ENCODE data around the gene BNC2. TPM values are rescaled to one million over a fixed set of nuclear protein-coding genes. Genes with fewer than 3 reads are reported as not detected.

The BNC2 gene
- total RNA-seq, 1 donor = 53.9 TPM

GRCh38 chr9:16675131-16675530 lies 195.3 kb downstream of the BNC2 start:
- H3K4me1 ChIP-seq (ENCODE audit: insufficient read depth, low read length) = peaks cover 33% of the 10 kb centered on the region

GRCh38 chr9:16673171-16673570 lies 197.3 kb downstream of the BNC2 start:
- Histone ChIP-seq H3K4me1 (ENCODE audit: insufficient read depth, low read length) (peaks cover 46% of the 10 kb centered on the region), H3K9me3 (ENCODE audit: low read depth, low read length) (no peaks in the 10 kb centered on the region), H3K27me3 (ENCODE audit: insufficient read depth, low read length) (no peaks in the 10 kb centered on the region), H3K4me2 (ENCODE audit: insufficient read depth, low read length) (no peak overlapping the region), H4K20me1 (ENCODE audit: insufficient read depth, low read length) (no peaks in the 10 kb centered on the region), H3K27ac (ENCODE audit: low read depth, low read length) (no peak overlapping the region), H3K36me3 (ENCODE audit: insufficient read depth, low read length) (no peaks in the 10 kb centered on the region), H3K79me2 (ENCODE audit: insufficient read depth, low read length) (peaks cover 63% of the 10 kb centered on the region), H3K4me3 (ENCODE audit: insufficient read depth, low read length) (no peak overlapping the region), H2AFZ (ENCODE audit: low read length) (no peak overlapping the region)
- no peak for DNase-seq (ENCODE audit: insufficient read length, low spot score, missing footprints)
- no peak for TF ChIP-seq CTCF (IDR thresholded peaks at IDR 0.05; ENCODE audit: extremely low read depth, low read depth, low read length)

More at GRCh38 chr9:16675131-16675530, 195.3 kb downstream of the BNC2 start:
- peaks cover 55% of the 10 kb centered on the region for H3K79me2 ChIP-seq (ENCODE audit: insufficient read depth, low read length)
- no peaks in the 10 kb centered on the region for H4K20me1 ChIP-seq (ENCODE audit: insufficient read depth, low read length)
- no peak overlapping the region for H3K4me2 ChIP-seq (ENCODE audit: insufficient read depth, low read length)
- no peak for DNase-seq (ENCODE audit: insufficient read length, low spot score, missing footprints)
- no peak for TF ChIP-seq CTCF (IDR thresholded peaks at IDR 0.05; ENCODE audit: extremely low read depth, low read depth, low read length)
- no peaks in the 10 kb centered on the region for H3K9me3 ChIP-seq (ENCODE audit: low read depth, low read length)
- H3K4me3 ChIP-seq (ENCODE audit: insufficient read depth, low read length) = no peak overlapping the region
- H3K27me3 ChIP-seq (ENCODE audit: insufficient read depth, low read length) = no peaks in the 10 kb centered on the region
- no peak overlapping the region for H2AFZ ChIP-seq (ENCODE audit: low read length)
- no peaks in the 10 kb centered on the region for H3K36me3 ChIP-seq (ENCODE audit: insufficient read depth, low read length)
- no peak overlapping the region for H3K27ac ChIP-seq (ENCODE audit: low read depth, low read length)

GRCh38 chr9:16672501-16672900 lies 198.0 kb downstream of the BNC2 start:
- DNase-seq (ENCODE audit: insufficient read length, low spot score, missing footprints) = no peak
- Histone ChIP-seq H3K4me2 (ENCODE audit: insufficient read depth, low read length) (no peak overlapping the region), H3K4me3 (ENCODE audit: insufficient read depth, low read length) (no peak overlapping the region), H3K27me3 (ENCODE audit: insufficient read depth, low read length) (no peaks in the 10 kb centered on the region), H3K36me3 (ENCODE audit: insufficient read depth, low read length) (no peaks in the 10 kb centered on the region), H3K79me2 (ENCODE audit: insufficient read depth, low read length) (peaks cover 68% of the 10 kb centered on the region), H4K20me1 (ENCODE audit: insufficient read depth, low read length) (no peaks in the 10 kb centered on the region), H3K4me1 (ENCODE audit: insufficient read depth, low read length) (peaks cover 46% of the 10 kb centered on the region), H3K9me3 (ENCODE audit: low read depth, low read length) (no peaks in the 10 kb centered on the region), H3K27ac (ENCODE audit: low read depth, low read length) (peak overlapping the region; percentile 86), H2AFZ (ENCODE audit: low read length) (no peak overlapping the region)
- no peak for TF ChIP-seq CTCF (IDR thresholded peaks at IDR 0.05; ENCODE audit: extremely low read depth, low read depth, low read length)

- no peak overlapping the region for H2AFZ ChIP-seq (ENCODE audit: low read length)
- no peaks in the 10 kb centered on the region for H3K36me3 ChIP-seq (ENCODE audit: insufficient read depth, low read length)
- peak; percentile 84 for DNase-seq (ENCODE audit: insufficient read length, low spot score, missing footprints)
- peak overlapping the region; percentile 86 for H3K27ac ChIP-seq (ENCODE audit: low read depth, low read length)
- no peaks in the 10 kb centered on the region for H3K9me3 ChIP-seq (ENCODE audit: low read depth, low read length)
- H3K27me3 ChIP-seq (ENCODE audit: insufficient read depth, low read length) = no peaks in the 10 kb centered on the region
- no peaks in the 10 kb centered on the region for H4K20me1 ChIP-seq (ENCODE audit: insufficient read depth, low read length)
- peaks cover 46% of the 10 kb centered on the region for H3K4me1 ChIP-seq (ENCODE audit: insufficient read depth, low read length)
- H3K4me3 ChIP-seq (ENCODE audit: insufficient read depth, low read length) = no peak overlapping the region
- H3K4me2 ChIP-seq (ENCODE audit: insufficient read depth, low read length) = peak overlapping the region; percentile 52
- TF ChIP-seq CTCF (IDR thresholded peaks at IDR 0.05; ENCODE audit: extremely low read depth, low read depth, low read length) = no peak
- peaks cover 70% of the 10 kb centered on the region for H3K79me2 ChIP-seq (ENCODE audit: insufficient read depth, low read length)
Measured at GRCh38 chr9:16671591-16672137, 198.8 kb downstream of the BNC2 start.
